Neuronal stem cell (in vitro differentiated cells): ENCODE measurements around the gene CFAP206.

Experiments
- DNase-seq: peaks from one replicate; pipeline ENCODE4 v3.0.0-alpha.2; 2013; ENCODE audit warnings: low spot score
- H2AFZ ChIP-seq: one replicate; pipeline ENCODE4 v1.6.1; 2013; ENCODE audit warnings: mild to moderate bottlenecking, low read length, inconsistent platforms
- H2AK5ac ChIP-seq: 2 replicates; pipeline ENCODE4 v1.6.1; 2013; ENCODE audit warnings: low read depth, mild to moderate bottlenecking, inconsistent platforms, low read length, moderate library complexity, mixed read lengths
- H2BK120ac ChIP-seq: 2 replicates; pipeline ENCODE4 v1.6.1; 2013; ENCODE audit warnings: low read depth, mild to moderate bottlenecking, inconsistent platforms, low read length, moderate library complexity, mixed read lengths
- H2BK12ac ChIP-seq: one replicate; pipeline ENCODE4 v1.6.1; 2013; ENCODE audit warnings: low read length, inconsistent platforms
- H2BK15ac ChIP-seq: 2 replicates; pipeline ENCODE4 v1.6.1; 2013; ENCODE audit warnings: mild to moderate bottlenecking, low read length, inconsistent platforms, mixed read lengths
- H2BK5ac ChIP-seq: one replicate; pipeline ENCODE4 v1.6.1; 2013; ENCODE audit warnings: inconsistent platforms, mild to moderate bottlenecking, low read length, moderate library complexity
- H3K14ac ChIP-seq: one replicate; pipeline ENCODE4 v1.6.1; 2013; ENCODE audit warnings: low read length, inconsistent platforms
- H3K18ac ChIP-seq: 2 replicates; pipeline ENCODE4 v1.6.1; 2013; ENCODE audit warnings: low read length, inconsistent platforms
- H3K23ac ChIP-seq: 2 replicates; pipeline ENCODE4 v1.6.1; 2013; ENCODE audit warnings: low read depth, mild to moderate bottlenecking, mixed read lengths, low read length, inconsistent platforms; ENCODE audit not compliant: poor library complexity
- H3K27ac ChIP-seq: replicated peaks from 3 replicates; pipeline ENCODE4 v1.5.1; 2013; ENCODE audit warnings: low read length, inconsistent platforms
- H3K27me3 ChIP-seq, 3 experiments: 2 replicates each; pipeline ENCODE4 v1.6.1; 2013; ENCODE audit warnings: low read length in 3 of 3, mild to moderate bottlenecking in 2 of 3, inconsistent platforms in 1 of 3, low read depth in 1 of 3, mixed read lengths in 1 of 3, moderate library complexity in 1 of 3; ENCODE audit not compliant: control insufficient read depth in 3 of 3, insufficient read depth in 3 of 3
- H3K36me3 ChIP-seq, 2 donors: replicated peaks in 1 of 2; 2 replicates each; pipeline ENCODE4 v1.6.1; 2013; ENCODE audit warnings: low read length in 2 of 2; ENCODE audit not compliant: control insufficient read depth in 2 of 2, insufficient read depth in 2 of 2
- H3K4ac ChIP-seq: 2 replicates; pipeline ENCODE4 v1.6.1; 2013; ENCODE audit warnings: inconsistent platforms, mild to moderate bottlenecking, low read length, moderate library complexity
- H3K4me1 ChIP-seq, 2 donors: 1 replicate in 1 of 2; 2 replicates in 1 of 2; pipeline ENCODE4 v1.6.1; 2013; ENCODE audit warnings: low read length in 2 of 2, low read depth in 1 of 2; ENCODE audit not compliant: control insufficient read depth in 2 of 2, insufficient read depth in 1 of 2
- H3K4me2 ChIP-seq: one replicate; pipeline ENCODE4 v1.6.1; 2013; ENCODE audit warnings: mild to moderate bottlenecking, low read length, inconsistent platforms; ENCODE audit not compliant: insufficient read depth, poor library complexity, severe bottlenecking
- H3K4me3 ChIP-seq, 2 donors: 2 replicates each; pipeline ENCODE4 v1.5.1; 2013; ENCODE audit warnings: low read length in 2 of 2, mild to moderate bottlenecking in 2 of 2, inconsistent platforms in 1 of 2, moderate library complexity in 1 of 2
- H3K79me1 ChIP-seq: one replicate; pipeline ENCODE4 v1.6.1; 2013; ENCODE audit warnings: low read depth, mild to moderate bottlenecking, inconsistent platforms, low read length, moderate library complexity
- H3K9ac ChIP-seq: one replicate; pipeline ENCODE4 v1.6.1; 2013; ENCODE audit warnings: mild to moderate bottlenecking, low read depth, low read length, inconsistent platforms; ENCODE audit not compliant: poor library complexity
- H3K9me3 ChIP-seq, 2 donors: replicated peaks in 1 of 2; 2 replicates each; pipeline versions ENCODE3 to v1.6.1; 2013; ENCODE audit warnings: low read length in 2 of 2, mild to moderate bottlenecking in 2 of 2, inconsistent platforms in 1 of 2, low read depth in 1 of 2, mixed read lengths in 1 of 2, moderate library complexity in 1 of 2; ENCODE audit not compliant: control insufficient read depth in 2 of 2, insufficient read depth in 1 of 2
- H4K8ac ChIP-seq: one replicate; pipeline ENCODE4 v1.6.1; 2013; ENCODE audit warnings: low read depth, mild to moderate bottlenecking, inconsistent platforms, low read length, moderate library complexity
- H4K91ac ChIP-seq: one replicate; pipeline ENCODE4 v1.6.1; 2013; ENCODE audit warnings: low read length, low read depth, mild to moderate bottlenecking, inconsistent platforms; ENCODE audit not compliant: poor library complexity
- WGBS, 2 donors: extraction: QIAGEN DNeasy Blood & Tissue Kit; methylation state at CpG; one replicate each; pipeline ENCODE4 v1.1.7; 2013; ENCODE audit warnings: missing lambda C conversion rate in 2 of 2, mixed read lengths in 1 of 2; ENCODE audit not compliant: insufficient read length in 2 of 2, insufficient replicate concordance in 1 of 2; ENCODE audit errors: extremely low coverage in 2 of 2; 5-methylcytosine and 5-hydroxymethylcytosine counted together

Gene CFAP206

GRCh38 chr6:87378947-87379346 lies 28.8 kb upstream of the CFAP206 start:
- no peaks in the 10 kb centered on the region for H3K27me3 ChIP-seq
- H3K4me3 ChIP-seq, result no peak overlapping the region
- H3K4ac ChIP-seq, result no peak overlapping the region
- H2AK5ac ChIP-seq, result no peak overlapping the region
- H2BK120ac ChIP-seq, result no peak overlapping the region
- no peaks in the 10 kb centered on the region for H3K4me1 ChIP-seq
- peaks cover 0 to 3% of the 10 kb centered on the region in 2 donors for H3K9me3 ChIP-seq
- no peak overlapping the region for H3K27ac ChIP-seq
- H2AFZ ChIP-seq, result no peak overlapping the region
- no peak overlapping the region for H4K8ac ChIP-seq
- H3K18ac ChIP-seq, result no peak overlapping the region
- H2BK15ac ChIP-seq, result no peak overlapping the region
- WGBS, 2 donors, result no CpG with 5 or more reads among the region's 4 CpGs
- H2BK5ac ChIP-seq, result no peak overlapping the region
- H4K91ac ChIP-seq, result no peak overlapping the region
- no peak overlapping the region for H2BK12ac ChIP-seq
- H3K23ac ChIP-seq, result no peak overlapping the region
- H3K79me1 ChIP-seq, result no peaks in the 10 kb centered on the region
- no peak overlapping the region for H3K9ac ChIP-seq
- no peak overlapping the region for H3K14ac ChIP-seq
- no peak overlapping the region for H3K4me2 ChIP-seq
- no peaks in the 10 kb centered on the region for H3K36me3 ChIP-seq
- DNase-seq, result no peak

- Histone ChIP-seq H2BK5ac (no peak overlapping the region), H3K23ac (no peak overlapping the region), H3K18ac (no peak overlapping the region), H3K4ac (no peak overlapping the region), H3K4me3 (no peak overlapping the region), H4K8ac (no peak overlapping the region), H2AK5ac (no peak overlapping the region), H3K27me3 (no peaks in the 10 kb centered on the region), H4K91ac (no peak overlapping the region), H3K27ac (no peak overlapping the region), H3K79me1 (no peaks in the 10 kb centered on the region), H2BK120ac (no peak overlapping the region), H3K36me3 (no peaks in the 10 kb centered on the region), H2BK15ac (no peak overlapping the region), H3K4me2 (no peak overlapping the region), H3K4me1 (no peaks in the 10 kb centered on the region), H3K9me3 (peaks cover 0 to 3% of the 10 kb centered on the region in 2 donors), H3K14ac (no peak overlapping the region), H2BK12ac (no peak overlapping the region), H3K9ac (no peak overlapping the region), H2AFZ (no peak overlapping the region)
- DNase-seq, result no peak
- no CpG with 5 or more reads among the region's 5 CpGs for WGBS, 2 donors
Measured at GRCh38 chr6:87382861-87383260, 24.9 kb upstream of the CFAP206 start.

- no peak overlapping the region for H4K91ac ChIP-seq
- no peaks in the 10 kb centered on the region for H3K36me3 ChIP-seq
- no peak overlapping the region for H2BK15ac ChIP-seq
- H3K23ac ChIP-seq, result no peak overlapping the region
- no peak overlapping the region for H3K18ac ChIP-seq
- H2AK5ac ChIP-seq, result no peak overlapping the region
- H3K27ac ChIP-seq, result no peak overlapping the region
- no peaks in the 10 kb centered on the region for H3K79me1 ChIP-seq
- no peak overlapping the region for H3K4me3 ChIP-seq
- WGBS, 2 donors, result no CpG with 5 or more reads among the region's 1 CpG
- H3K9ac ChIP-seq, result no peak overlapping the region
- no peak overlapping the region for H3K14ac ChIP-seq
- H3K4me1 ChIP-seq, result no peaks in the 10 kb centered on the region
- no peak overlapping the region for H3K4ac ChIP-seq
- no peak overlapping the region for H3K4me2 ChIP-seq
- DNase-seq, result no peak
- H2BK12ac ChIP-seq, result no peak overlapping the region
- H2BK120ac ChIP-seq, result no peak overlapping the region
- H2BK5ac ChIP-seq, result no peak overlapping the region
- H3K27me3 ChIP-seq, result no peaks in the 10 kb centered on the region
- H3K9me3 ChIP-seq, result peaks cover 0 to 3% of the 10 kb centered on the region in 2 donors
- no peak overlapping the region for H2AFZ ChIP-seq
- H4K8ac ChIP-seq, result no peak overlapping the region
Measured at GRCh38 chr6:87384038-87384437, 23.7 kb upstream of the CFAP206 start.

- Histone ChIP-seq H4K91ac (no peak overlapping the region), H2AK5ac (no peak overlapping the region), H3K4me3 (no peak overlapping the region), H3K18ac (no peak overlapping the region), H3K14ac (no peak overlapping the region), H3K23ac (no peak overlapping the region), H3K27ac (no peak overlapping the region), H2BK5ac (no peak overlapping the region), H3K4ac (no peak overlapping the region), H3K27me3 (no peaks in the 10 kb centered on the region), H3K4me2 (no peak overlapping the region), H3K9ac (no peak overlapping the region), H2BK120ac (no peak overlapping the region), H2BK15ac (no peak overlapping the region), H3K9me3 (peaks cover 0 to 3% of the 10 kb centered on the region in 2 donors), H3K4me1 (no peaks in the 10 kb centered on the region), H2AFZ (no peak overlapping the region), H4K8ac (no peak overlapping the region), H2BK12ac (no peak overlapping the region), H3K79me1 (no peaks in the 10 kb centered on the region), H3K36me3 (no peaks in the 10 kb centered on the region)
- no CpG with 5 or more reads among the region's 3 CpGs for WGBS, 2 donors
- DNase-seq, result no peak
Measured at GRCh38 chr6:87384449-87384848, 23.3 kb upstream of the CFAP206 start.
